ENCODE measurements around the gene JADE1. TPM values are rescaled to one million over a fixed set of nuclear protein-coding genes. Genes with fewer than 3 reads are reported as not detected.

JADE1 gene
- total RNA-seq, 4 donors from 2014 or later: 18.7 to 50.2 (median 35.7) TPM

GRCh38 chr4:128866269-128866668, 56.8 kb downstream of the JADE1 start:
- no peaks in the 10 kb centered on the region for H3K9me3 ChIP-seq
- no peaks in the 10 kb centered on the region for H3K4me1 ChIP-seq
- intact Hi-C loops (cut with DNase I; ENCODE audit: low total_unique reads): loop anchor here (10.0 kb wide), 1 partner anchor 671 kb away; no protein-coding TSS in a partner anchor
- H3K27me3 ChIP-seq: no peaks in the 10 kb centered on the region
- H3K4me3 ChIP-seq: no peak overlapping the region
- TF ChIP-seq CTCF (IDR thresholded peaks at IDR 0.05) (no peak), POLR2A (IDR thresholded peaks at IDR 0.05) (no peak)
- no peaks in the 10 kb centered on the region for H3K36me3 ChIP-seq
- DNase-seq: no peak
- H3K27ac ChIP-seq: no peak overlapping the region

GRCh38 chr4:128866691-128867090, 57.2 kb downstream of the JADE1 start:
- Histone ChIP-seq H3K9me3 (no peaks in the 10 kb centered on the region), H3K27ac (no peak overlapping the region), H3K27me3 (no peaks in the 10 kb centered on the region), H3K4me1 (no peaks in the 10 kb centered on the region), H3K36me3 (no peaks in the 10 kb centered on the region), H3K4me3 (no peak overlapping the region)
- no peak for DNase-seq
- TF ChIP-seq CTCF (IDR thresholded peaks at IDR 0.05) (no peak), POLR2A (IDR thresholded peaks at IDR 0.05) (no peak)
- intact Hi-C loops (cut with DNase I; ENCODE audit: low total_unique reads): loop anchor here (10.0 kb wide), 1 partner anchor 672 kb away; no protein-coding TSS in a partner anchor

GRCh38 chr4:128868758-128869157, 59.3 kb downstream of the JADE1 start:
- no peak for DNase-seq
- no peak overlapping the region for H3K27ac ChIP-seq
- no peak overlapping the region for H3K4me3 ChIP-seq
- no peaks in the 10 kb centered on the region for H3K9me3 ChIP-seq
- no peaks in the 10 kb centered on the region for H3K27me3 ChIP-seq
- H3K36me3 ChIP-seq: no peaks in the 10 kb centered on the region
- H3K4me1 ChIP-seq: no peaks in the 10 kb centered on the region
- intact Hi-C loops (cut with DNase I; ENCODE audit: low total_unique reads): loop anchor here (10.0 kb wide), 1 partner anchor 674 kb away; no protein-coding TSS in a partner anchor
- no peak for TF ChIP-seq POLR2A (IDR thresholded peaks at IDR 0.05)
- TF ChIP-seq CTCF (IDR thresholded peaks at IDR 0.05): no peak

- no peak for DNase-seq
- Histone ChIP-seq H3K4me1 (no peaks in the 10 kb centered on the region), H3K9me3 (no peaks in the 10 kb centered on the region), H3K36me3 (no peaks in the 10 kb centered on the region), H3K27ac (no peak overlapping the region), H3K27me3 (no peaks in the 10 kb centered on the region), H3K4me3 (no peak overlapping the region)
- intact Hi-C loops (cut with DNase I; ENCODE audit: low total_unique reads): loop anchor here (10.0 kb wide), 1 partner anchor 675 kb away; no protein-coding TSS in a partner anchor
- TF ChIP-seq POLR2A (IDR thresholded peaks at IDR 0.05) (no peak), CTCF (IDR thresholded peaks at IDR 0.05) (no peak)
These were observed 60.4 kb downstream of the JADE1 start for GRCh38 chr4:128869776-128870509.

GRCh38 chr4:128871948-128872347, 62.4 kb downstream of the JADE1 start:
- Histone ChIP-seq H3K9me3 (no peaks in the 10 kb centered on the region), H3K36me3 (no peaks in the 10 kb centered on the region), H3K27me3 (no peaks in the 10 kb centered on the region), H3K4me3 (no peak overlapping the region), H3K27ac (peak overlapping the region in 1 of 2 donors; percentile 19), H3K4me1 (no peaks in the 10 kb centered on the region)
- TF ChIP-seq CTCF (IDR thresholded peaks at IDR 0.05) (no peak), POLR2A (IDR thresholded peaks at IDR 0.05) (no peak)
- intact Hi-C loops (cut with DNase I; ENCODE audit: low total_unique reads): no loop called here
- DNase-seq: no peak
